Measurements from ENCODE around the gene DPP4. TPM values are rescaled to one million over a fixed set of nuclear protein-coding genes. Genes with fewer than 3 reads are reported as not detected.
A peak's percentile ranks its signal among the peaks of the same experiment; 100 is the strongest.
"Not testable (repeated sequence)": the region's sequence is repeated elsewhere in the genome, so short reads cannot be mapped to it uniquely, and the experiment has no call there.

The DPP4 gene
- total RNA-seq, 1 experiment from 2014 or later, result not detected

- DNase-seq (ENCODE audit: low read depth), result no peak
Observed at GRCh38 chr2:161962160-161962559, 111.9 kb downstream of the DPP4 start.

- DNase-seq (ENCODE audit: low read depth), result no peak
Observed at GRCh38 chr2:161961061-161961460, 113.0 kb downstream of the DPP4 start.

GRCh38 chr2:161956738-161957137 is 117.3 kb downstream of the DPP4 start:
- DNase-seq (ENCODE audit: low read depth), result no peak

GRCh38 chr2:161955211-161955610 is 118.8 kb downstream of the DPP4 start:
- DNase-seq (ENCODE audit: low read depth), result no peak

GRCh38 chr2:161954103-161954502 is 119.9 kb downstream of the DPP4 start:
- peak; percentile 69 for DNase-seq (ENCODE audit: low read depth)

GRCh38 chr2:161953367-161953766 is 120.6 kb downstream of the DPP4 start:
- DNase-seq (ENCODE audit: low read depth), result not testable (repeated sequence)

GRCh38 chr2:161952783-161953191 is 121.2 kb downstream of the DPP4 start:
- no peak for DNase-seq (ENCODE audit: low read depth)

- DNase-seq (ENCODE audit: low read depth), result no peak
Observed at GRCh38 chr2:161947836-161948235, 126.2 kb downstream of the DPP4 start.

- no peak for DNase-seq (ENCODE audit: low read depth)
Observed at GRCh38 chr2:161947406-161947805, 126.6 kb downstream of the DPP4 start.

- peak; percentile 28 for DNase-seq (ENCODE audit: low read depth)
Observed at GRCh38 chr2:161946489-161947107, 127.4 kb downstream of the DPP4 start.

GRCh38 chr2:161943011-161943410 is 131.0 kb downstream of the DPP4 start:
- DNase-seq (ENCODE audit: low read depth), result no peak

Small RNAs within 50 kb of the gene (small RNA-seq; reads per million reads assigned to genes)
- gene TIMM8AP1, result not detected

Other genes starting within 250 kb of the DPP4 start
- gene GCG, start 78.0 kb upstream of the DPP4 start, total RNA-seq (2014; rRNA removed; shearing (Covaris generic)), result 0.16 TPM in 1 of 2 replicates, not detected in the other
- 0.23 TPM in 1 of 2 replicates, not detected in the other for gene FAP, start 169.2 kb upstream of the DPP4 start, total RNA-seq (2014; rRNA removed; shearing (Covaris generic))
- gene IFIH1, start 244.5 kb upstream of the DPP4 start, total RNA-seq (2014; rRNA removed; shearing (Covaris generic)), result 2.4 and 3.3 TPM in 2 replicates